ENCODE measurements around the gene AMPD2. TPM values are rescaled to one million over a fixed set of nuclear protein-coding genes. Genes with fewer than 3 reads are reported as not detected.

The AMPD2 gene
- total RNA-seq, 2 donors from 2014 or later: 169 to 202 TPM

- Histone ChIP-seq H3K27ac (no peak overlapping the region), H3K4me1 (ENCODE audit: control insufficient read depth in 1 of 2, low read depth in 2 of 2) (no peaks in the 10 kb centered on the region), H3K9me3 (no peaks in the 10 kb centered on the region), H3K4me3 (no peak overlapping the region), H3K27me3 (replicated peaks; ENCODE audit: insufficient read depth) (no peaks in the 10 kb centered on the region), H3K36me3 (peaks cover 15% of the 10 kb centered on the region)
- no peak for ATAC-seq (ENCODE audit: insufficient number of reproducible peaks, low FRiP score, low read depth)
- no peak for TF ChIP-seq CTCF (IDR thresholded peaks at IDR 0.05)
- no peak for DNase-seq (ENCODE audit: low spot score)
These were observed 26.7 kb upstream of the AMPD2 start for GRCh38 chr1:109592916-109593315.

- TF ChIP-seq CTCF (IDR thresholded peaks at IDR 0.05): no peak
- H3K4me3 ChIP-seq: no peak overlapping the region
- peaks cover 10% of the 10 kb centered on the region for H3K36me3 ChIP-seq
- H3K4me1 ChIP-seq (ENCODE audit: control insufficient read depth in 1 of 2, low read depth in 2 of 2): no peaks in the 10 kb centered on the region
- no peak overlapping the region for H3K27ac ChIP-seq
- H3K9me3 ChIP-seq: no peaks in the 10 kb centered on the region
- ATAC-seq (ENCODE audit: insufficient number of reproducible peaks, low FRiP score, low read depth) (no peak), DNase-seq (ENCODE audit: low spot score) (no peak)
- no peaks in the 10 kb centered on the region for H3K27me3 ChIP-seq (replicated peaks; ENCODE audit: insufficient read depth)
These were observed 24.1 kb upstream of the AMPD2 start for GRCh38 chr1:109595531-109595930.

GRCh38 chr1:109598156-109598555 is 21.5 kb upstream of the AMPD2 start:
- no peaks in the 10 kb centered on the region for H3K9me3 ChIP-seq
- H3K4me1 ChIP-seq (ENCODE audit: control insufficient read depth in 1 of 2, low read depth in 2 of 2): no peaks in the 10 kb centered on the region
- H3K4me3 ChIP-seq: no peak overlapping the region
- peaks cover 2% of the 10 kb centered on the region for H3K36me3 ChIP-seq
- H3K27ac ChIP-seq: no peak overlapping the region
- DNase-seq (ENCODE audit: low spot score): no peak
- no peak for TF ChIP-seq CTCF (IDR thresholded peaks at IDR 0.05)
- H3K27me3 ChIP-seq (replicated peaks; ENCODE audit: insufficient read depth): no peaks in the 10 kb centered on the region
- no peak for ATAC-seq (ENCODE audit: insufficient number of reproducible peaks, low FRiP score, low read depth)

GRCh38 chr1:109598655-109599054 is 21.0 kb upstream of the AMPD2 start:
- Histone ChIP-seq H3K4me1 (ENCODE audit: control insufficient read depth in 1 of 2, low read depth in 2 of 2) (no peaks in the 10 kb centered on the region), H3K4me3 (no peak overlapping the region), H3K27ac (no peak overlapping the region), H3K36me3 (no peaks in the 10 kb centered on the region), H3K9me3 (no peaks in the 10 kb centered on the region), H3K27me3 (replicated peaks; ENCODE audit: insufficient read depth) (no peaks in the 10 kb centered on the region)
- no peak for DNase-seq (ENCODE audit: low spot score)
- no peak for ATAC-seq (ENCODE audit: insufficient number of reproducible peaks, low FRiP score, low read depth)
- TF ChIP-seq CTCF (IDR thresholded peaks at IDR 0.05): no peak

- TF ChIP-seq CTCF (IDR thresholded peaks at IDR 0.05): no peak
- Histone ChIP-seq H3K4me1 (ENCODE audit: control insufficient read depth in 1 of 2, low read depth in 2 of 2) (no peaks in the 10 kb centered on the region), H3K27me3 (replicated peaks; ENCODE audit: insufficient read depth) (no peaks in the 10 kb centered on the region), H3K36me3 (no peaks in the 10 kb centered on the region), H3K27ac (no peak overlapping the region), H3K4me3 (no peak overlapping the region), H3K9me3 (no peaks in the 10 kb centered on the region)
- ATAC-seq (ENCODE audit: insufficient number of reproducible peaks, low FRiP score, low read depth): no peak
- DNase-seq (ENCODE audit: low spot score): no peak
These were observed 16.4 kb upstream of the AMPD2 start for GRCh38 chr1:109603229-109603628.

Data from thoracic aorta (tissue), 2 donors.